WTC11 (cell line): ENCODE measurements around the gene ATL3. TPM values are rescaled to one million over a fixed set of nuclear protein-coding genes. Genes with fewer than 3 reads are reported as not detected.

Experiments
- ATAC-seq: fragments of 200-7000 bp; cut with Tn5 transposase; 2 replicates; pipeline ENCODE4 v1.10.0; 2021; ENCODE audit warnings: mild to moderate bottlenecking, moderate library complexity
- CTCF ChIA-PET: fragments of 300-600 bp; sonication (Branson Sonifier 250); formaldehyde crosslinking; loops from one replicate; lab custom pipeline; 2021; ENCODE audit warnings: antibody characterized with exemption; lab: Charles Lee
- POLR2A ChIA-PET: fragments of 350-600 bp; sonication (Branson Sonifier 250); formaldehyde crosslinking; loops from one replicate; lab custom pipeline; 2021; ENCODE audit warnings: antibody characterized with exemption; lab: Charles Lee
- DNase-seq: peaks from one replicate; pipeline ENCODE4 v3.0.0; 2021; ENCODE audit warnings: low spot score
- H3K27ac Mint-ChIP-seq: 2 replicates; pipeline ENCODE4 v1.8.0; 2021; ENCODE audit warnings: mixed read lengths
- H3K27me3 Mint-ChIP-seq: 2 replicates; pipeline ENCODE4 v1.8.0; 2021; ENCODE audit warnings: low read depth, mild to moderate bottlenecking, moderate library complexity, mixed read lengths
- H3K36me3 Mint-ChIP-seq: 2 replicates; pipeline ENCODE4 v1.8.0; 2021; ENCODE audit warnings: mixed read lengths
- H3K4me1 Mint-ChIP-seq: 2 replicates; pipeline ENCODE4 v1.8.0; 2022; ENCODE audit warnings: mixed read lengths
- H3K4me3 Mint-ChIP-seq: 2 replicates; pipeline ENCODE4 v1.8.0; 2021; ENCODE audit warnings: mild to moderate bottlenecking, moderate library complexity, mixed read lengths
- H3K9me3 Mint-ChIP-seq: 2 replicates; pipeline ENCODE4 v1.8.0; 2021; ENCODE audit warnings: mixed read lengths
- ATF1 ChIP-seq: sonication (generic); formaldehyde crosslinking; IDR thresholded peaks from 2 replicates; pipeline ENCODE4 v1.8.1; 2023; ENCODE audit warnings: mild to moderate bottlenecking, moderate library complexity, missing genetic modification reagents
- E2F5 ChIP-seq: sonication (generic); formaldehyde crosslinking; IDR thresholded peaks from 2 replicates; pipeline ENCODE4 v1.8.1; 2022; ENCODE audit warnings: mild to moderate bottlenecking, moderate library complexity, missing genetic modification reagents
- ETV6 ChIP-seq: sonication (generic); formaldehyde crosslinking; IDR thresholded peaks from 2 replicates; pipeline ENCODE4 v1.8.1; 2022; ENCODE audit warnings: mild to moderate bottlenecking, missing genetic modification reagents
- FOXJ3 ChIP-seq: sonication (generic); formaldehyde crosslinking; IDR thresholded peaks from 2 replicates; pipeline ENCODE4 v1.9.0; 2021; ENCODE audit warnings: missing genetic modification reagents, mild to moderate bottlenecking, borderline replicate concordance
- KAT7 ChIP-seq: sonication (generic); formaldehyde crosslinking; IDR thresholded peaks from 2 replicates; pipeline ENCODE4 v1.8.1; 2023; ENCODE audit warnings: missing genetic modification reagents, mild to moderate bottlenecking, borderline replicate concordance
- NFATC4 ChIP-seq: fragments of 250-450 bp; sonication (Bioruptor Pico); IDR thresholded peaks from 2 replicates; pipeline ENCODE4 v1.9.0; 2021; ENCODE audit warnings: mild to moderate bottlenecking
- NFE2L1 ChIP-seq: sonication (generic); formaldehyde crosslinking; IDR thresholded peaks from 2 replicates; pipeline ENCODE4 v1.8.1; 2023; ENCODE audit warnings: missing genetic modification reagents
- NFYB ChIP-seq: sonication (generic); formaldehyde crosslinking; conservative IDR thresholded peaks from 2 replicates; pipeline ENCODE4 v1.8.0; 2022; ENCODE audit warnings: low read depth, missing genetic modification reagents
- NR1H2 ChIP-seq: sonication (generic); formaldehyde crosslinking; IDR thresholded peaks from 2 replicates; pipeline ENCODE4 v1.9.0; 2021; ENCODE audit warnings: mild to moderate bottlenecking, moderate library complexity, missing genetic modification reagents
- NR2C2 ChIP-seq: sonication (generic); formaldehyde crosslinking; IDR thresholded peaks from 2 replicates; pipeline ENCODE4 v1.8.0; 2022; ENCODE audit warnings: mild to moderate bottlenecking, missing genetic modification reagents
- RELA ChIP-seq: sonication (generic); formaldehyde crosslinking; IDR thresholded peaks from 2 replicates; pipeline ENCODE4 v1.8.1; 2022; ENCODE audit warnings: missing genetic modification reagents, mild to moderate bottlenecking, borderline replicate concordance
- TEAD4 ChIP-seq: sonication (generic); formaldehyde crosslinking; IDR thresholded peaks from 2 replicates; pipeline ENCODE4 v1.8.0; 2022; ENCODE audit warnings: mild to moderate bottlenecking, missing genetic modification reagents
- TP53 ChIP-seq: sonication (generic); formaldehyde crosslinking; IDR thresholded peaks from 2 replicates; pipeline ENCODE4 v1.8.1; 2023; ENCODE audit warnings: mild to moderate bottlenecking, missing genetic modification reagents
- ZMAT4 ChIP-seq: fragments of 250-450 bp; sonication (Bioruptor Pico); IDR thresholded peaks from 2 replicates; pipeline ENCODE4 v1.9.0; 2021; ENCODE audit warnings: mild to moderate bottlenecking
- ZNF396 ChIP-seq: fragments of 250-450 bp; sonication (Bioruptor Pico); IDR thresholded peaks from 2 replicates; pipeline ENCODE4 v1.8.0; 2021; ENCODE audit warnings: mild to moderate bottlenecking, moderate library complexity, borderline replicate concordance
- ZNF423 ChIP-seq: fragments of 250-450 bp; sonication (Bioruptor Pico); IDR thresholded peaks from 2 replicates; pipeline ENCODE4 v2.1.2; 2022; ENCODE audit warnings: mild to moderate bottlenecking, moderate library complexity
- total RNA-seq: library from RNA; stranded (reverse); gene quantifications from 3 replicates; pipeline ENCODE4 v1.2.3, GENCODE V29; 2021
- TF ChIP-seq, protein P1 (sequence below): sonication (generic); formaldehyde crosslinking; IDR thresholded peaks from 2 replicates; pipeline ENCODE4 v1.8.0; 2022; ENCODE audit warnings: mild to moderate bottlenecking, missing genetic modification reagents
- TF ChIP-seq, protein P2 (sequence below): fragments of 250-450 bp; sonication (Bioruptor Pico); IDR thresholded peaks from 2 replicates; pipeline ENCODE4 v1.9.0; 2021; ENCODE audit warnings: moderate library complexity, mild to moderate bottlenecking, inconsistent platforms, borderline replicate concordance
- TF ChIP-seq, protein P3 (sequence below): sonication (generic); formaldehyde crosslinking; IDR thresholded peaks from 2 replicates; pipeline ENCODE4 v1.8.0; 2023; ENCODE audit warnings: mild to moderate bottlenecking, missing genetic modification reagents
- TF ChIP-seq, protein P4 (sequence below): sonication (generic); formaldehyde crosslinking; IDR thresholded peaks from 2 replicates; pipeline ENCODE4 v1.8.1; 2023; ENCODE audit warnings: mild to moderate bottlenecking, missing genetic modification reagents, moderate library complexity
- TF ChIP-seq, protein P5 (sequence below): sonication (generic); formaldehyde crosslinking; IDR thresholded peaks from 2 replicates; pipeline ENCODE4 v1.8.1; 2023; ENCODE audit warnings: mild to moderate bottlenecking, missing genetic modification reagents

The ATL3 gene
- total RNA-seq, 1 experiment from 2014 or later = 32.1 TPM

DNA sequence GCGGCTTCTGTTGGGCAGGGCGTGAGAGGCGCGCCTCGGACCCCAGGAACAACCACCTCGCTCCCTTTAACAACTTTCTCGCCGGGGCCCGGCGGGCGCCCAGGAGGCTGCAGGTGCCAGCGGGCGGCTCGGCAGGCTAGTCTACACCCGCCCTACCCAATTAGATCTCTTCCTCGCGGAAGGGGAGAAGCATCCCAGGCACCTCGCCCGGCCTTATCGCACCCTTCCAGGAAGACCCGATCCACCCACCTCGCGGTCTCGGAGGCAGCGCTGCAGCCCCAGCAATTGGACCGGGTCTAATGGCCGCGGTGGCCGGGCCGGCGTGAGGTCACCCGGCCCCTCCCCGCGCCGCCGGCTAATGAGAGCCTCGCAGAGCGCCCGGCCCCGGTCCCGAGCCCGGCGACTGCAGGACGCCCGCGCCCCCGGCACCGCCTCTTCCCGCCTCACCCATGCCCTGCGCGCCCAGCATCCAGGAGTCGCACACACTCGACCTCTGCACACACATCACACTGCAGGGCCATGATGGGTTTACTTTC, 57.0 kb downstream of the ATL3 start, which contains the start of gene PLAAT3:
TSS of gene PLAAT3 (minus strand) at position 298 of the 536 bp plus-strand sequence. CDS start 419 bp downstream, outside the sequence.
- Mint-ChIP-seq H3K4me3 (peak within 1 kb of the TSS; percentile 78), H3K4me1 (peaks cover 43% of the 10 kb centered on the region)
- CTCF ChIA-PET = interaction anchor here (1.1 kb wide), 1 partner anchor 135 kb away, joined by 3 read pairs; no protein-coding TSS in a partner anchor

More for the DNA sequence above, 57.0 kb downstream of the ATL3 start, which contains the start of gene PLAAT3:
- peaks cover 21% of the 10 kb centered on the region for H3K27me3 Mint-ChIP-seq
- peak within 1 kb of the TSS; percentile 85 for H3K27ac Mint-ChIP-seq
- H3K9me3 Mint-ChIP-seq = no peaks in the 10 kb centered on the region
- DNase-seq (peak; percentile 76), ATAC-seq (peak; percentile 69)
- POLR2A ChIA-PET = interaction anchor here (0.6 kb wide), 1 partner anchor 231 kb away, joined by 3 read pairs; no protein-coding TSS in a partner anchor
- peaks cover 8% of the 10 kb centered on the region for H3K36me3 Mint-ChIP-seq
- TF ChIP-seq ETV6 (CRISPR knock-in tag) = 0 out of 2 replicates have a peak, but pooled peaks have one; percentile 46
- TF ChIP-seq ZNF423 (CRISPR knock-in tag) = no peak
- no peak for TF ChIP-seq NFE2L1 (CRISPR knock-in tag)
- TF ChIP-seq, protein P1, sequence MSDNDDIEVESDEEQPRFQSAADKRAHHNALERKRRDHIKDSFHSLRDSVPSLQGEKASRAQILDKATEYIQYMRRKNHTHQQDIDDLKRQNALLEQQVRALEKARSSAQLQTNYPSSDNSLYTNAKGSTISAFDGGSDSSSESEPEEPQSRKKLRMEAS (CRISPR knock-in tag) = peak; percentile 11; the same call in 1 of the 2 replicates
- TF ChIP-seq FOXJ3 (CRISPR knock-in tag) = no peak
- no peak for TF ChIP-seq NFATC4 (CRISPR knock-in tag)
- TF ChIP-seq, protein P2, sequence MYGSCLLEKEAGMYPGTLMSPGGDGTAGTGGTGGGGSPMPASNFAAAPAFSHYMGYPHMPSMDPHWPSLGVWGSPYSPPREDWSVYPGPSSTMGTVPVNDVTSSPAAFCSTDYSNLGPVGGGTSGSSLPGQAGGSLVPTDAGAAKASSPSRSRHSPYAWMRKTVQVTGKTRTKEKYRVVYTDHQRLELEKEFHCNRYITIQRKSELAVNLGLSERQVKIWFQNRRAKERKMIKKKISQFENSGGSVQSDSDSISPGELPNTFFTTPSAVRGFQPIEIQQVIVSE = no peak
- no peak for TF ChIP-seq TP53
- peak; percentile 72; the same call in 1 of the 2 replicates for TF ChIP-seq E2F5 (CRISPR knock-in tag)
- TF ChIP-seq ZNF396 (CRISPR knock-in tag) = no peak
- TF ChIP-seq RELA = 0 out of 2 replicates have a peak, but pooled peaks have one; percentile 8
- TF ChIP-seq ZMAT4 (CRISPR knock-in tag) = no peak
- TF ChIP-seq NR2C2 = no peak
- no peak for TF ChIP-seq KAT7 (CRISPR knock-in tag)
- no peak for TF ChIP-seq TEAD4 (CRISPR knock-in tag)
- TF ChIP-seq NFYB (CRISPR knock-in tag) = no peak
- no peak for TF ChIP-seq NR1H2 (CRISPR knock-in tag)
- TF ChIP-seq, protein P3, sequence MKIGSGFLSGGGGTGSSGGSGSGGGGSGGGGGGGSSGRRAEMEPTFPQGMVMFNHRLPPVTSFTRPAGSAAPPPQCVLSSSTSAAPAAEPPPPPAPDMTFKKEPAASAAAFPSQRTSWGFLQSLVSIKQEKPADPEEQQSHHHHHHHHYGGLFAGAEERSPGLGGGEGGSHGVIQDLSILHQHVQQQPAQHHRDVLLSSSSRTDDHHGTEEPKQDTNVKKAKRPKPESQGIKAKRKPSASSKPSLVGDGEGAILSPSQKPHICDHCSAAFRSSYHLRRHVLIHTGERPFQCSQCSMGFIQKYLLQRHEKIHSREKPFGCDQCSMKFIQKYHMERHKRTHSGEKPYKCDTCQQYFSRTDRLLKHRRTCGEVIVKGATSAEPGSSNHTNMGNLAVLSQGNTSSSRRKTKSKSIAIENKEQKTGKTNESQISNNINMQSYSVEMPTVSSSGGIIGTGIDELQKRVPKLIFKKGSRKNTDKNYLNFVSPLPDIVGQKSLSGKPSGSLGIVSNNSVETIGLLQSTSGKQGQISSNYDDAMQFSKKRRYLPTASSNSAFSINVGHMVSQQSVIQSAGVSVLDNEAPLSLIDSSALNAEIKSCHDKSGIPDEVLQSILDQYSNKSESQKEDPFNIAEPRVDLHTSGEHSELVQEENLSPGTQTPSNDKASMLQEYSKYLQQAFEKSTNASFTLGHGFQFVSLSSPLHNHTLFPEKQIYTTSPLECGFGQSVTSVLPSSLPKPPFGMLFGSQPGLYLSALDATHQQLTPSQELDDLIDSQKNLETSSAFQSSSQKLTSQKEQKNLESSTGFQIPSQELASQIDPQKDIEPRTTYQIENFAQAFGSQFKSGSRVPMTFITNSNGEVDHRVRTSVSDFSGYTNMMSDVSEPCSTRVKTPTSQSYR (CRISPR knock-in tag) = no peak
- TF ChIP-seq ATF1 = no peak
- TF ChIP-seq, protein P4, sequence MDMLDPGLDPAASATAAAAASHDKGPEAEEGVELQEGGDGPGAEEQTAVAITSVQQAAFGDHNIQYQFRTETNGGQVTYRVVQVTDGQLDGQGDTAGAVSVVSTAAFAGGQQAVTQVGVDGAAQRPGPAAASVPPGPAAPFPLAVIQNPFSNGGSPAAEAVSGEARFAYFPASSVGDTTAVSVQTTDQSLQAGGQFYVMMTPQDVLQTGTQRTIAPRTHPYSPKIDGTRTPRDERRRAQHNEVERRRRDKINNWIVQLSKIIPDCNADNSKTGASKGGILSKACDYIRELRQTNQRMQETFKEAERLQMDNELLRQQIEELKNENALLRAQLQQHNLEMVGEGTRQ = no peak
- TF ChIP-seq, protein P5, sequence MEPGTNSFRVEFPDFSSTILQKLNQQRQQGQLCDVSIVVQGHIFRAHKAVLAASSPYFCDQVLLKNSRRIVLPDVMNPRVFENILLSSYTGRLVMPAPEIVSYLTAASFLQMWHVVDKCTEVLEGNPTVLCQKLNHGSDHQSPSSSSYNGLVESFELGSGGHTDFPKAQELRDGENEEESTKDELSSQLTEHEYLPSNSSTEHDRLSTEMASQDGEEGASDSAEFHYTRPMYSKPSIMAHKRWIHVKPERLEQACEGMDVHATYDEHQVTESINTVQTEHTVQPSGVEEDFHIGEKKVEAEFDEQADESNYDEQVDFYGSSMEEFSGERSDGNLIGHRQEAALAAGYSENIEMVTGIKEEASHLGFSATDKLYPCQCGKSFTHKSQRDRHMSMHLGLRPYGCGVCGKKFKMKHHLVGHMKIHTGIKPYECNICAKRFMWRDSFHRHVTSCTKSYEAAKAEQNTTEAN (CRISPR knock-in tag) = no peak
